Activated naive CD4-positive, alpha-beta T cell treated with anti-CD3 and anti-CD28 coated beads for 36 hours (primary cell): ENCODE measurements around the gene TGFB2. TPM values are rescaled to one million over a fixed set of nuclear protein-coding genes. Genes with fewer than 3 reads are reported as not detected.
"Not testable (repeated sequence)": the region's sequence is repeated elsewhere in the genome, so short reads cannot be mapped to it uniquely, and the experiment has no call there.

ENCODE experiments used
- CTCF ChIA-PET: fragments of 350-600 bp; sonication (Branson Sonifier 250); formaldehyde crosslinking; loops from one replicate; lab custom pipeline; 2021; ENCODE audit warnings: antibody characterized with exemption; lab: Charles Lee
- DNase-seq: peaks from one replicate; pipeline ENCODE4 v3.0.0-alpha.2; 2020
- H3K27ac Mint-ChIP-seq: one replicate; pipeline ENCODE4 v1.8.0; 2021; ENCODE audit warnings: mild to moderate bottlenecking, mixed read lengths
- H3K27me3 Mint-ChIP-seq: one replicate; pipeline ENCODE4 v1.8.0; 2021; ENCODE audit warnings: low read depth, mixed read lengths
- H3K36me3 Mint-ChIP-seq: one replicate; pipeline ENCODE4 v1.8.0; 2021; ENCODE audit warnings: low read depth, mixed read lengths
- H3K4me1 Mint-ChIP-seq: one replicate; pipeline ENCODE4 v1.8.0; 2021; ENCODE audit warnings: low read depth, mixed read lengths
- H3K4me3 Mint-ChIP-seq: one replicate; pipeline ENCODE4 v1.8.0; 2021; ENCODE audit warnings: mild to moderate bottlenecking, moderate library complexity, mixed read lengths
- H3K9me3 Mint-ChIP-seq: one replicate; pipeline ENCODE4 v1.8.0; 2021; ENCODE audit warnings: mixed read lengths
- intact Hi-C: fragments of 100-400 bp; cut with micrococcal nuclease; formaldehyde crosslinking; loops from one replicate; pipeline ENCODE4 v1.15.1; 2023
- total RNA-seq, 2 experiments: library from RNA; stranded (reverse); gene quantifications; one replicate each; pipeline ENCODE4 v1.2.3, GENCODE V29; 2021

The TGFB2 gene
- total RNA-seq, 2 experiments from 2014 or later, result 0.14 TPM; not detected in 1

DNA sequence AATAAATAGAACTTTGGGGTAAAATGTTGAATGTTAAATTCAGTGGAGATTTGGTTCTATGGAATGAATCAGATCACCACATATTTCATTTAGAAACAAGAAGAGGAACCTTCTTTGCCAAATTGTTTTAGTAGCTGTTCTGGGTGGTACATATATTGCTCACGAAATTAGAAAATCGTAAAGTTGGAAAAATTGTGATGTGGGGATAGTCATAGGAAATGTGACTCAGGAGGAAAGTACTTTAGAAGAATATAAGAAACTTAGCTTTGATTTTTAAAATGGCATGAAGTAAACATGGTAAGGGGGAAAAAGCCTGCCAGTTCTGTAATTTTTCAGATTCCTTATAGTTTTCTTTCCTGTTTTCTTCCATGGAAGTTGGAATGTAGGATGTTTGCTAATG, 32.6 kb upstream of the TGFB2 start:
- Mint-ChIP-seq H3K4me3 (no peak overlapping the region), H3K27me3 (no peaks in the 10 kb centered on the region), H3K27ac (no peak overlapping the region), H3K4me1 (peaks cover 8% of the 10 kb centered on the region), H3K9me3 (no peaks in the 10 kb centered on the region), H3K36me3 (peaks cover 31% of the 10 kb centered on the region)
- intact Hi-C loops, result no loop called here
- no peak for DNase-seq
- CTCF ChIA-PET, result no interaction called here

DNA sequence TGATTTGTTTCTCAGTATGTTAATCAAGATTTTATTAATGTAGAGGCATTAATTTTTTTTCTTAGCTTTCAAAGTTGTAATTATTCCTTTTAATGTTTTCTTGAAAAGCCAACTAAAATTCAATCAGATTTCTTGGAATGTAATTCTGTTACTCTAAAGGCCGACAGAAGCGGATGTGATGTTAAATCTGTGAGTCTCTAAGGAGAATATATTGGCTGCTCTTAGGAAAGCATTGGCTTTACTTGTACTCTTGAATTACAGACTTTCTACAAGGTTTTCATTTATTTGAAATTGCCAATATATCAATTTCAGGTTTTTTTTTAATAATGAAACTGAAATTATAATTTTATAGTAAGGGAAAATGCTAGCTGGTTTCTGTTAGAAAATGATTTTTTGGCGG, 30.8 kb upstream of the TGFB2 start:
- no peak overlapping the region for H3K4me3 Mint-ChIP-seq
- H3K27me3 Mint-ChIP-seq, result no peaks in the 10 kb centered on the region
- CTCF ChIA-PET, result interaction anchor here (1.2 kb wide), 1 partner anchor 14 kb away, joined by 3 read pairs; no protein-coding TSS in a partner anchor
- H3K9me3 Mint-ChIP-seq, result no peaks in the 10 kb centered on the region
- H3K36me3 Mint-ChIP-seq, result peaks cover 34% of the 10 kb centered on the region
- peaks cover 8% of the 10 kb centered on the region for H3K4me1 Mint-ChIP-seq
- no peak for DNase-seq
- no peak overlapping the region for H3K27ac Mint-ChIP-seq
- intact Hi-C loops, result no loop called here

DNA sequence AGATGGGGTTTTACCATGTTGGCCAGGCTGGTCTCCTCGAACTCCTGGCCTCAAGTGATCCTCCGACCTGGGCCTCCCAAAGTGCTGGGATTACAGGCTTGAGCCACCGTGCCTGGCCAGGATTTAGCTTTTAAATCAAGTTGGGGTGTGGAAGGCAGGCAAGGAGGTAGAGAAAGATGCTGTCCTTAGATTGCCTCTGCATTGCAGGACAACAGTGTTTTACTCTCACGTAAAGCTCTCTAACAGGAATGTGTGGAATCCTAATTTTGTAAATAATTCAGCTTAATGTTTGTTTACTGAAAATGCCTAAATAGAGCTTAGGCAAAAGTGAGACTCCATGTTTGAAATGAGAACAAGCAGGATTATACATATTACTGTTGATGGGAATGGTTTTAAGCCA, 29.5 kb upstream of the TGFB2 start:
- Mint-ChIP-seq H3K9me3 (no peaks in the 10 kb centered on the region), H3K4me1 (peaks cover 8% of the 10 kb centered on the region), H3K27me3 (no peaks in the 10 kb centered on the region), H3K36me3 (peaks cover 33% of the 10 kb centered on the region), H3K4me3 (no peak overlapping the region), H3K27ac (no peak overlapping the region)
- intact Hi-C loops, result no loop called here
- no peak for DNase-seq
- CTCF ChIA-PET, result interaction anchor here (0.8 kb wide), 1 partner anchor 16 kb away, joined by 4 read pairs; no protein-coding TSS in a partner anchor

DNA sequence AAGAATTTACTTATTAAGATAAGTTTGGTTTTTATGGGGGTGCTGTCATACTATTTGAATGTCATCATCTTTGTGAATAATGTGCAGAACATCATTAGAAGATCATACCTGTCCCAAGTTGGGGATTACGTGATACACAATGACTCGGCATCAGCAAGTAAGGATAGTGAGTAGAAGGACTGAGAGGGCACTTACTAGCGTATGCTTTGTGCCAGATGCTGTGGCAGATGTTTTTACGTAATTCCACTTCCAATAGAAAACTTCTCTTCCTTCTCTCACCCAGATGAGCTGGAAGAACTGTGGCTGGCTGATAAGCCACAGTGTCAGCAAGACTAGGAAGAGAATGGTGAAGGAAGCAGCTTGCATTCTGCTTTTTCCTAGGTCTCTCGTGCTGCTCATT, 28.1 kb upstream of the TGFB2 start:
- no peaks in the 10 kb centered on the region for H3K9me3 Mint-ChIP-seq
- H3K4me3 Mint-ChIP-seq, result no peak overlapping the region
- no peak for DNase-seq
- H3K36me3 Mint-ChIP-seq, result peaks cover 29% of the 10 kb centered on the region
- intact Hi-C loops, result no loop called here
- peaks cover 4% of the 10 kb centered on the region for H3K4me1 Mint-ChIP-seq
- CTCF ChIA-PET, result interaction anchor here (1.2 kb wide), 1 partner anchor 22 kb away, joined by 4 read pairs; no protein-coding TSS in a partner anchor
- H3K27ac Mint-ChIP-seq, result no peak overlapping the region
- no peaks in the 10 kb centered on the region for H3K27me3 Mint-ChIP-seq

DNA sequence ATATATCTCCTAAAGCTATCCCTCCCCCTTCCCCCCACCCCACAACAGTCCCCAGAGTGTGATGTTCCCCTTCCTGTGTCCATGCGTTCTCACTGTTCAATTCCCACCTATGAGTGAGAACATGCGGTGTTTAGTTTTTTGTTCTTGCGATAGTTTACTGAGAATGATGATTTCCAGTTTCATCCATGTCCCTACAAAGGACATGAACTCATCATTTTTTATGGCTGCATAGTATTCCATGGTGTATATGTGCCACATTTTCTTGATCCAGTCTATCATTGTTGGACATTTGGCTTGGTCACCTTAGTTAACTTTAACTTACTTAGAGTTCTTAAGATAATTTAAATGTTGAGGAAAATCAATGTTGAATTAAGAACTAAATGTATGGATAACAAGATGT, 25.0 kb upstream of the TGFB2 start:
- H3K4me3 Mint-ChIP-seq, intact Hi-C loops, DNase-seq, H3K27ac Mint-ChIP-seq, H3K4me1 Mint-ChIP-seq, H3K27me3 Mint-ChIP-seq, CTCF ChIA-PET, H3K9me3 Mint-ChIP-seq: not testable (repeated sequence)
- H3K36me3 Mint-ChIP-seq, result peaks cover 24% of the 10 kb centered on the region

DNA sequence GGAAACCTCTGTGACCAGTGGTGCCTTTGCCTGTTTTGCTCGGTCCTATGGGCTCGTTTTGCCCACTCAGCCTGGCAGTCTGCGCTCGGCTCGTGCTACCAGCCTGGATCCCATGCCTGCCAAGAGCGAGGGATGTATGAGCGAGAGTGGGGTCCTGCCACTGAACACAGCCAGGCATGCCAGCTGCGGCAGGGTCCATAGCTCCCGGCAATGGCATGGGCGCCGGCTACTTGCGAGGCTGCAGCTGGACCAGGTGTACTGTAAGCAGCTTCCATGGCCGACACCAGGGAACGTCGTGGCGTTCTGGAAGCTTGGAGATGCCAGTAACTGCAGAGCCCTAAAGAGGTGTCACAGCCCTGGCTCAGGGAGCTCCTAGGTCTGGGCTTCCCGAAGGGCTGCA, 22.4 kb upstream of the TGFB2 start:
- H3K36me3 Mint-ChIP-seq, result peaks cover 25% of the 10 kb centered on the region
- CTCF ChIA-PET, result interaction anchor here (1.3 kb wide), 1 partner anchor 1063 kb away, joined by 7 read pairs; no protein-coding TSS in a partner anchor
- no peak overlapping the region for H3K4me3 Mint-ChIP-seq
- no peak for DNase-seq
- H3K27me3 Mint-ChIP-seq, result no peaks in the 10 kb centered on the region
- H3K27ac Mint-ChIP-seq, result no peak overlapping the region
- H3K9me3 Mint-ChIP-seq, result no peaks in the 10 kb centered on the region
- intact Hi-C loops, result no loop called here
- H3K4me1 Mint-ChIP-seq, result no peaks in the 10 kb centered on the region

DNA sequence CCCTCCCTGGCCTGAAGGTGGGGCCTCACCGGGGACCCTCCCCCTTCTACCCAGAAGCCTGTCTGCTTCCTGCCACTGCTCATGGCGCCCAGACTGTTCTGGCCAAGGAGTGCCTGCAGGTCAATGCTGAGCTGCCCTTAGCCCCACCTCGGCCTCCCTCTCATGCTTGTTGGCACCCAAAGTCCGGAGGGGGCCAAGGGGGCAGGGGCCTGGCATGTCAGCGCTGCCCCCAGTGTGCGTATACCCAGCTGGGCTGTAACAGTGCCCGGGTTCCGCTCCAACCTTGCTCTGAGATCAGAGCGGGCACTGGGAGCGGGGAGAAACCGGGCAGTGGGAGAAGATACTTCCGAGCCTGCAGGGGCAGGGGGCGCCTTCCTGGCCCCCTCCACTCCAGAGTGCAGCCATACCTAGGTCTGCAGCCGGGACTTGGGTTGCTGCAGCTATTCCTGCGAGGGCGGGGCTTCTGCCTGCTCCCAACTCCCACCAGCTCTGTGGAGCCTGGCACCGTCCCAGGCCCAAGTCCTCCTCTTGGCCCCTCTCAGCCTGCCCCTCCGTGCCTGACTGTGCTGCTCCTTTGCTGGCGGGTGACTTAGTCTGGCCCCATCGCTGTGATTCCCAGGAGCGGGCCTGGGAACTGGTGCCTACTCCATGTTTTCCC, 21.4 kb upstream of the TGFB2 start:
- Mint-ChIP-seq H3K9me3 (no peaks in the 10 kb centered on the region), H3K36me3 (peaks cover 20% of the 10 kb centered on the region), H3K4me1 (no peaks in the 10 kb centered on the region), H3K27ac (no peak overlapping the region), H3K4me3 (no peak overlapping the region), H3K27me3 (no peaks in the 10 kb centered on the region)
- intact Hi-C loops, result no loop called here
- DNase-seq, result no peak
- CTCF ChIA-PET, result no interaction called here

DNA sequence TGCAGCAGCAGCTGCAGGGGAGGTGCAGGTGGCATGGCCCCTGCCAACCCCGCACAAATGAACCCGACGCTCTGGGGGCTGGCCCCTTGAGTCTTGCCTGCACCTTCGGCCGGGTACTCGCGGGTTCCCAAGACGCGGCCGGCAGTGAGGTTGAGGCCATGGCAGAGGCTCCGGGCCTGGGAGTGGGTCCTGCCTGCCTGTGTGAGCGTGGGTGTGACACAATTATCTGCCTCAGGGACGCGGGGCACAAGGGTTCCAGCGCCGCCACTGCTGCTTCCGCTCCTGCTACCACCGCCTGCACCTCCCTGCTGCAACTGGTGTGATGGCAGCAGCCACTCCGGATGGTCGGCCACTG, 20.9 kb upstream of the TGFB2 start:
- no peaks in the 10 kb centered on the region for H3K9me3 Mint-ChIP-seq
- H3K27me3 Mint-ChIP-seq, result no peaks in the 10 kb centered on the region
- no peak overlapping the region for H3K4me3 Mint-ChIP-seq
- H3K27ac Mint-ChIP-seq, result no peak overlapping the region
- peaks cover 15% of the 10 kb centered on the region for H3K36me3 Mint-ChIP-seq
- intact Hi-C loops, result no loop called here
- CTCF ChIA-PET, result no interaction called here
- no peaks in the 10 kb centered on the region for H3K4me1 Mint-ChIP-seq
- no peak for DNase-seq

DNA sequence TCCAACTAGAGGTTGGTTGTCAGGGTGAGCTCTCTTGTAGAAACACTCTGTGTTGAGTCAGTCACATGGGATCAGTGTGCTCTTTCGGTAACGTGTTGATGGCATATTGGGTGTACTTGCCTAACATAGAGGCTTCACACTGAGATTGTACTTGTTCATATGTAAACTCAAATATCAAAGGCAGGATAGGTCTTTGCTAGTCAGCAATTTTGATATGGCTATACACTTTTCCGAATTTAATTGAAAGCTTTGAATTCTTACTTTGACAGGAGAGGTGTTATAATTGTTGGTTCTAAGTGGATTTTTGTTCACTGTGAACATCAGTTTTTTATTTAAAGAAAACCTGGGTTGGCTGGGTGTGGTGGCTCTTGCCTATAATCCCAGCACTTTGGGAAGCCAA, 16.4 kb upstream of the TGFB2 start:
- Mint-ChIP-seq H3K4me1 (no peaks in the 10 kb centered on the region), H3K36me3 (peaks cover 13% of the 10 kb centered on the region), H3K27me3 (no peaks in the 10 kb centered on the region), H3K27ac (no peak overlapping the region), H3K4me3 (no peak overlapping the region), H3K9me3 (no peaks in the 10 kb centered on the region)
- CTCF ChIA-PET, result interaction anchor here (0.7 to 2.3 kb wide), 5 partner anchors 15 to 264 kb away, joined by 3 to 10 read pairs (median 3); no protein-coding TSS in a partner anchor
- intact Hi-C loops, result no loop called here
- DNase-seq, result no peak

DNA sequence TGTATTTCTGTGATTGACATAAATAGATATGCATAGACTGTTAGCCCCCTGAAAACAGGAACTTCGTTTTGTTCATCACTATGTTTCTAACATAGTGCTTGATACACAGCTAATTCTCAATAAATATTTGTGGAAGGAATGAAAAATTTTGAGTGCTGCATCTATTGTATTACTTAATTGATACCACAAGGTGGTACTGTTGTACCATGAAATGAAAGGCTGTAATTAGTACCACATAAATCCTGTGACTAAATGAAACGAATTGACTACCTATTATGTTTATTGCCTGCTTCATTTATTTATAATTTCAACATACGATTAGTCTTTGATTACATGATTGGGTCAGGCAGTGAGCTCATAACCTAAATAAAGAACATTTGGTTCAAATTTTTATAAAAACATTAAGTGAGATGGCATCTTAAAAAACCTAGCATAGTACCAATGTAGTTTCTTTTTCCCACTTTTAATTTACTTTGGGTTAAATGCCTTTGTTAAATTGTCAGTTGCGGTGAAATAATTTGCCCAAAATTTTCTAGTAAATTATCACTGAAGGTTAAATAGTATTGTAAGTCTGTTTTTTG, 15.0 kb upstream of the TGFB2 start:
- DNase-seq, result no peak
- intact Hi-C loops, result loop anchor here (1.0 to 2.0 kb wide), 4 partner anchors 21 to 1331 kb away; no protein-coding TSS in a partner anchor
- H3K4me3 Mint-ChIP-seq, result no peak overlapping the region
- no peaks in the 10 kb centered on the region for H3K27me3 Mint-ChIP-seq
- H3K27ac Mint-ChIP-seq, result no peak overlapping the region
- H3K4me1 Mint-ChIP-seq, result no peaks in the 10 kb centered on the region
- H3K36me3 Mint-ChIP-seq, result peaks cover 16% of the 10 kb centered on the region
- CTCF ChIA-PET, result interaction anchor here (0.6 to 2.3 kb wide), 9 partner anchors 13 to 195 kb away, joined by 3 to 10 read pairs (median 4); no protein-coding TSS in a partner anchor
- no peaks in the 10 kb centered on the region for H3K9me3 Mint-ChIP-seq

DNA sequence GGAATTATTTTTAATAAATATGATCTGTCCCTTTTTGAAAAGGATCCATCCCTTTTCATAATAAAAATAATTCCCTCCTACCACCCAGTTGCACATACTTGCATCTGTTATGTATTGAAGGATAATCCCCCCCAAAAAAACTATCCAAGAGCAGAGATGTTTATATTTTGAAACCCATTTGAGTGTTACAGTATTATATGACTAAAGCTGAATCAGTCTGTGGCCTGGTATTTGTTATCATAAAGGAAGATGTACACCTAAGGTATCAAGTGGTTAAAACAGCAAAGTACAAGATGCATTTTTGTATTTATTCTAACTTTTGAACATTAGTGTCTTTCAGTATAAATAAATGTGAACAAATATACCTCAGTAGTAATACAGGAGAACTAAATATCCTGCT, 12.7 kb upstream of the TGFB2 start:
- Mint-ChIP-seq H3K4me3 (no peak overlapping the region), H3K27me3 (no peaks in the 10 kb centered on the region), H3K36me3 (peaks cover 15% of the 10 kb centered on the region), H3K9me3 (no peaks in the 10 kb centered on the region), H3K27ac (no peak overlapping the region), H3K4me1 (no peaks in the 10 kb centered on the region)
- no peak for DNase-seq
- intact Hi-C loops, result no loop called here
- CTCF ChIA-PET, result interaction anchor here (0.7 kb wide), 1 partner anchor 528 kb away, joined by 4 read pairs; no protein-coding TSS in a partner anchor

DNA sequence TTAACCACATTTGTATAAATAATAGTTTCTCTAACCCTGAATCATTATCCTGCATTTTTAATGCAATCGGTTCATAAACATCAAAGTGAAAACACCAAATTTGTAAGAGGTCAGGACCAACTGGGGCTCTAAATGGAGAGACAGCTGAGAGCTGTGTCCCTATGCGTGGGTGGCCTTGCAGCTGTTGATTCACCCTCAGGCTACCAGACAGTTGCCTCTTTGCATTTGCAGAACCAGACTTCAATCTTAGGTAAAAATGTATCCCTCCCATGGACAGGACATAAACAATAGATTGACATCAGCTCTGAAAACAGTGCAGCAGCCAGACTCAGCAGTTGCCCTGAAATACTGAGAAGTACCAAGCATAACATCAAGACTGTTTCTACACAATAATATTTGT, 8.8 kb upstream of the TGFB2 start:
- intact Hi-C loops, result loop anchor here (5.0 kb wide), 1 partner anchor 1476 kb away; no protein-coding TSS in a partner anchor
- H3K36me3 Mint-ChIP-seq, result peaks cover 19% of the 10 kb centered on the region
- CTCF ChIA-PET, result no interaction called here

More for the DNA sequence above, 8.8 kb upstream of the TGFB2 start:
- peaks cover 4% of the 10 kb centered on the region for H3K27me3 Mint-ChIP-seq
- DNase-seq, result no peak
- H3K4me3 Mint-ChIP-seq, result no peak overlapping the region
- no peak overlapping the region for H3K27ac Mint-ChIP-seq
- H3K9me3 Mint-ChIP-seq, result no peaks in the 10 kb centered on the region
- no peaks in the 10 kb centered on the region for H3K4me1 Mint-ChIP-seq
